OCI-LY1 (cell line): ENCODE measurements around the gene KCNT1.

Experiments used
- H2AFZ ChIP-seq: fragments of 200-600 bp; sonication (generic), shearing (Covaris generic); 2 replicates; pipeline ENCODE4 v1.6.0; 2014; ENCODE audit warnings: antibody characterized with exemption, mild to moderate bottlenecking, low read length
- H3F3A ChIP-seq: fragments of 200-600 bp; sonication (generic), shearing (Covaris generic); 2 replicates; pipeline ENCODE4 v1.6.0; 2014; ENCODE audit warnings: mild to moderate bottlenecking, antibody characterized with exemption, low read length, moderate library complexity; ENCODE audit not compliant: insufficient read depth
- H3K27ac ChIP-seq: fragments of 200-600 bp; sonication (generic); 2 replicates; pipeline ENCODE4 v1.5.1; 2014; ENCODE audit warnings: low read length, mixed run types, mild to moderate bottlenecking, low read depth; ENCODE audit not compliant: poor library complexity, severe bottlenecking
- H3K27me3 ChIP-seq: fragments of 200-600 bp; sonication (generic); 2 replicates; pipeline ENCODE4 v1.6.0; 2014; ENCODE audit warnings: antibody characterized with exemption, mild to moderate bottlenecking, low read length, moderate library complexity; ENCODE audit not compliant: insufficient read depth
- H3K36me3 ChIP-seq: fragments of 200-600 bp; sonication (generic); 2 replicates; pipeline ENCODE4 v1.6.1; 2014; ENCODE audit warnings: mild to moderate bottlenecking, antibody characterized with exemption, low read length, moderate library complexity, mixed read lengths; ENCODE audit not compliant: insufficient read depth
- H3K4me1 ChIP-seq: fragments of 200-600 bp; sonication (generic); 2 replicates; pipeline ENCODE4 v1.5.1; 2014; ENCODE audit warnings: mild to moderate bottlenecking, low read length, moderate library complexity; ENCODE audit not compliant: insufficient read depth, severe bottlenecking
- H3K4me2 ChIP-seq: fragments of 200-600 bp; sonication (generic), shearing (Covaris generic); 2 replicates; pipeline ENCODE4 v1.6.1; 2014; ENCODE audit warnings: low read length
- H3K4me3 ChIP-seq: fragments of 200-600 bp; sonication (generic); 2 replicates; pipeline ENCODE4 v1.5.1; 2014; ENCODE audit warnings: low read length, low read depth, mild to moderate bottlenecking, mixed read lengths; ENCODE audit not compliant: poor library complexity, severe bottlenecking
- H3K79me2 ChIP-seq: fragments of 200-600 bp; shearing (Covaris generic); 2 replicates; pipeline ENCODE4 v1.6.1; 2016; ENCODE audit warnings: mixed run types, low read length, mixed read lengths; ENCODE audit not compliant: insufficient read depth
- H3K9ac ChIP-seq: fragments of 200-600 bp; sonication (generic), shearing (Covaris generic); 2 replicates; pipeline ENCODE4 v1.6.1; 2014; ENCODE audit warnings: mild to moderate bottlenecking, low read length, mixed read lengths
- H3K9me2 ChIP-seq: fragments of 200-600 bp; sonication (generic), shearing (Covaris generic); 2 replicates; pipeline ENCODE4 v1.6.1; 2014; ENCODE audit warnings: low read depth, mild to moderate bottlenecking, low read length, mixed read lengths
- H3K9me3 ChIP-seq: fragments of 200-600 bp; shearing (Covaris generic); 2 replicates; pipeline ENCODE4 v1.6.1; 2014; ENCODE audit warnings: low read length, mixed read lengths
- H4K20me1 ChIP-seq: fragments of 200-600 bp; sonication (generic), shearing (Covaris generic); 2 replicates; pipeline ENCODE4 v1.6.0; 2016; ENCODE audit warnings: mild to moderate bottlenecking, low read length; ENCODE audit not compliant: insufficient read depth
- CTCF ChIP-seq: fragments of 200-600 bp; sonication (generic), shearing (Covaris generic); IDR thresholded peaks from 2 replicates; pipeline ENCODE4 v1.5.1; 2017; ENCODE audit warnings: mild to moderate bottlenecking, antibody characterized with exemption, low read length, moderate library complexity, mixed read lengths
- EZH2 ChIP-seq: fragments of 200-600 bp; sonication (generic), shearing (Covaris generic); IDR thresholded peaks from 2 replicates; pipeline ENCODE4 v1.8.0; 2017; ENCODE audit warnings: borderline replicate concordance, mixed run types, mild to moderate bottlenecking, antibody characterized with exemption, low read length, moderate library complexity, mixed read lengths

The KCNT1 gene

GRCh38 chr9:135768516-135769218, 66.7 kb downstream of the KCNT1 start:
- no peaks in the 10 kb centered on the region for H3K36me3 ChIP-seq
- H3K27ac ChIP-seq = no peak overlapping the region
- H3F3A ChIP-seq = no peaks in the 10 kb centered on the region
- H2AFZ ChIP-seq = no peak overlapping the region
- H3K9me3 ChIP-seq = no peaks in the 10 kb centered on the region
- no peaks in the 10 kb centered on the region for H4K20me1 ChIP-seq
- no peak overlapping the region for H3K4me3 ChIP-seq
- no peak overlapping the region for H3K9ac ChIP-seq
- H3K4me2 ChIP-seq = no peak overlapping the region
- no peaks in the 10 kb centered on the region for H3K27me3 ChIP-seq
- H3K79me2 ChIP-seq = no peaks in the 10 kb centered on the region
- no peak for TF ChIP-seq CTCF
- H3K4me1 ChIP-seq = no peaks in the 10 kb centered on the region
- no peaks in the 10 kb centered on the region for H3K9me2 ChIP-seq

- H3K79me2 ChIP-seq = no peaks in the 10 kb centered on the region
- H4K20me1 ChIP-seq = no peaks in the 10 kb centered on the region
- no peak overlapping the region for H2AFZ ChIP-seq
- no peaks in the 10 kb centered on the region for H3K4me1 ChIP-seq
- H3K36me3 ChIP-seq = no peaks in the 10 kb centered on the region
- H3K9me3 ChIP-seq = no peaks in the 10 kb centered on the region
- H3K27ac ChIP-seq = no peak overlapping the region
- TF ChIP-seq CTCF (no peak), EZH2 (no peak)
- H3F3A ChIP-seq = no peaks in the 10 kb centered on the region
- no peak overlapping the region for H3K9ac ChIP-seq
- no peaks in the 10 kb centered on the region for H3K27me3 ChIP-seq
- H3K4me2 ChIP-seq = no peak overlapping the region
- H3K4me3 ChIP-seq = no peak overlapping the region
- H3K9me2 ChIP-seq = no peaks in the 10 kb centered on the region
Observed at GRCh38 chr9:135769489-135770202, 67.7 kb downstream of the KCNT1 start.

GRCh38 chr9:135770203-135770535, 68.2 kb downstream of the KCNT1 start:
- no peaks in the 10 kb centered on the region for H4K20me1 ChIP-seq
- no peaks in the 10 kb centered on the region for H3K79me2 ChIP-seq
- H3K4me1 ChIP-seq = no peaks in the 10 kb centered on the region
- H3K4me2 ChIP-seq = no peak overlapping the region
- H3K9me3 ChIP-seq = no peaks in the 10 kb centered on the region
- H3K27ac ChIP-seq = no peak overlapping the region
- H3K9me2 ChIP-seq = no peaks in the 10 kb centered on the region
- no peaks in the 10 kb centered on the region for H3F3A ChIP-seq
- no peaks in the 10 kb centered on the region for H3K27me3 ChIP-seq
- H3K36me3 ChIP-seq = no peaks in the 10 kb centered on the region
- H2AFZ ChIP-seq = no peak overlapping the region
- TF ChIP-seq EZH2 = no peak
- no peak overlapping the region for H3K4me3 ChIP-seq
- H3K9ac ChIP-seq = no peak overlapping the region

GRCh38 chr9:135770771-135771170, 68.8 kb downstream of the KCNT1 start:
- H2AFZ ChIP-seq = no peak overlapping the region
- H3K9me3 ChIP-seq = no peaks in the 10 kb centered on the region
- H4K20me1 ChIP-seq = no peaks in the 10 kb centered on the region
- no peaks in the 10 kb centered on the region for H3K9me2 ChIP-seq
- no peak overlapping the region for H3K4me2 ChIP-seq
- H3F3A ChIP-seq = no peaks in the 10 kb centered on the region
- no peaks in the 10 kb centered on the region for H3K36me3 ChIP-seq
- no peaks in the 10 kb centered on the region for H3K27me3 ChIP-seq
- no peak overlapping the region for H3K27ac ChIP-seq
- no peak overlapping the region for H3K9ac ChIP-seq
- no peaks in the 10 kb centered on the region for H3K79me2 ChIP-seq
- TF ChIP-seq EZH2 = no peak
- TF ChIP-seq CTCF = no peak
- H3K4me1 ChIP-seq = no peaks in the 10 kb centered on the region
- H3K4me3 ChIP-seq = no peak overlapping the region
